SK-N-SH (cell line): Measurements from ENCODE around the gene TPPP.
"Not testable (repeated sequence)": the region's sequence is repeated elsewhere in the genome, so short reads cannot be mapped to it uniquely, and the experiment has no call there.

Experiments
- CHD2 ChIP-seq: fragments of 150-350 bp; IDR thresholded peaks from 2 replicates; pipeline ENCODE4 v1.6.1; 2018; ENCODE audit warnings: low read length; ENCODE audit not compliant: partially characterized antibody
- CTCF ChIP-seq: fragments of 200-600 bp; sonication (generic); IDR thresholded peaks from 2 replicates; pipeline ENCODE4 v1.6.1; 2017; ENCODE audit warnings: antibody characterized with exemption, mild to moderate bottlenecking, moderate library complexity
- EP300 ChIP-seq, 2 experiments: IDR thresholded peaks; 2 replicates each; pipeline versions ENCODE4 v1.4.0 to v1.6.1; 2012; ENCODE audit warnings: borderline replicate concordance in 1 of 2, low read depth in 1 of 2, low read length in 1 of 2
- MAX ChIP-seq: IDR thresholded peaks from 2 replicates; pipeline ENCODE4 v1.4.0; 2012; ENCODE audit warnings: low read depth
- MXI1 ChIP-seq: IDR thresholded peaks from 2 replicates; pipeline ENCODE4 v1.6.1; 2012; ENCODE audit warnings: mild to moderate bottlenecking, low read depth, low read length, improper control_type of control experiment
- PBX3 ChIP-seq: IDR thresholded peaks from 2 replicates; pipeline ENCODE4; 2012
- POLR2AphosphoS5 ChIP-seq: IDR thresholded peaks from 2 replicates; pipeline ENCODE4 v1.6.1; 2012; ENCODE audit warnings: low read depth, low read length
- RAD21 ChIP-seq: IDR thresholded peaks from 2 replicates; pipeline ENCODE4 v1.6.1; 2012; ENCODE audit warnings: mild to moderate bottlenecking, low read length
- TAF1 ChIP-seq: IDR thresholded peaks from 2 replicates; pipeline ENCODE4 v1.6.1; 2012; ENCODE audit warnings: low read depth, mild to moderate bottlenecking, low read length, moderate library complexity, borderline replicate concordance
- USF2 ChIP-seq: fragments of 150-350 bp; IDR thresholded peaks from 2 replicates; pipeline ENCODE4 v1.6.1; 2017; ENCODE audit warnings: antibody characterized with exemption, low read length, low read depth, borderline replicate concordance
- YY1 ChIP-seq: IDR thresholded peaks from 2 replicates; pipeline ENCODE4 v1.4.0; 2012; ENCODE audit warnings: low read depth, mild to moderate bottlenecking

GRCh38 chr5:708374-708773 lies 15.2 kb upstream of the TPPP start:
- not testable (repeated sequence) for TF ChIP-seq YY1; PBX3; CTCF; EP300 (IDR thresholded peaks at IDR 0.05; ENCODE audit: borderline replicate concordance in 1 of 2, low read depth in 1 of 2, low read length in 1 of 2); MXI1; USF2; RAD21; POLR2AphosphoS5; TAF1; CHD2; MAX
